Measurements from ENCODE around the gene C8G.

C8G gene

DNA sequence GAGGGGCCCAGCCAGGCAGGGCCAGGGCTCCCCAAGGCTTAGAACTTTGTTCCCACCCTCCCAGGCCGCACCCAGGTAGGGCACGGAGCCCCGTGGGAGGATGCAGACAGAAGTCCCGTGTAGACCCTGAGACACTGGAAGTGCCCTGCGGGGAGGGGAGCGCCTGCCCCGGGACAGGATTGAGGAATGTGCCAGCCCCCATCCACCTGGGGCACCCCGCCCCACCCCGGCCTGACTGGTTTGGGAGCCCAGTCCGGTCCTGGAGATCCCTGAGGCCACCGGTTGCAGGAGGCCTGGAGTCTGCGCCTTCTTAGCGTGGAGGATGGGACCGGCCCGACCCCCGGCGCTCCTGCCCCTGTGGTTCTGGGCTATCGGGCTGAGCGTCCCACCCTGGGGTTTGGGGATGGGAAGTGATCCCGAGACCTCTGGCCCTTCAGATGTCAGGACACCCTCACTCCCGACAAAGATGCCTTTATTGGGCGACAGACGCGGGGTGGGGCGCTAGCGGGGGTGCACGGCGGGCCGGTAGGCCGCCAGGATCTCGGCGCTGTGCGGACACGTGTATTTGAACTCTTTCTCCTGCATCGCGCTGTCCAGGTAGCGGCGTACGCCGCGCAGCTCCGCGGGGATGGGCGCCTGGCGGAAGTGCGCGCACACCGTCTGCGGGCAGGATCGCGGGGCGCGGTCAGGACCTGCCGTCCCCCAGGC, 49.3 kb downstream of the C8G start:
- DNase-seq (ENCODE audit: low read depth), result no peak
- no peak for TF ChIP-seq CTCF (conservative IDR thresholded peaks at IDR 0.05; ENCODE audit: control insufficient read depth, insufficient read depth, low read depth, low read length)
- no peak overlapping the region for H3K4me3 ChIP-seq (ENCODE audit: control insufficient read depth, low read depth, low read length)

DNA sequence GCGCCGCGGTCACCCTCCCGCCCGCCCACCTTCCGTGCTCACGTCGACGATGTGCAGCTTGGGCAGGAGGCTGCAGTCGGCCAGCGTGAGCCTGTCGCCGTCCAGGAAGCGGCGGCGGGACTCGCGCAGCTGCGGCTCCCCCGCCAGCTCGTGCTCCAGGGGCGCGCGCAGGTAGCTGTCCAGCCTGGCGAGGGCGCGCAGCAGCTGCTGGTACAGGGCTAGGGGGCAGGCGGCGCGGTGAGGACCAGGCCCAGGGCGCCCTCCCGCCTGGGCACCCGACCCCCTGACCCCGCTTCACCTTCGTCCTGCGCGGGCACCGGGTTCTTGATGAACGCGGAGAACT, 49.8 kb downstream of the C8G start:
- DNase-seq (ENCODE audit: low read depth), result no peak
- no peak overlapping the region for H3K4me3 ChIP-seq (ENCODE audit: control insufficient read depth, low read depth, low read length)

GRCh38 chr9:136995362-136995761, 50.3 kb downstream of the C8G start:
- H3K4me3 ChIP-seq (ENCODE audit: control insufficient read depth, low read depth, low read length), result no peak overlapping the region
- TF ChIP-seq CTCF (conservative IDR thresholded peaks at IDR 0.05; ENCODE audit: control insufficient read depth, insufficient read depth, low read depth, low read length), result no peak
- no peak for DNase-seq (ENCODE audit: low read depth)

More for the DNA sequence above, 49.8 kb downstream of the C8G start:
- no peak for TF ChIP-seq CTCF (conservative IDR thresholded peaks at IDR 0.05; ENCODE audit: control insufficient read depth, insufficient read depth, low read depth, low read length)

GRCh38 chr9:136995772-136996311, 50.8 kb downstream of the C8G start:
- no peak for TF ChIP-seq CTCF (conservative IDR thresholded peaks at IDR 0.05; ENCODE audit: control insufficient read depth, insufficient read depth, low read depth, low read length)
- H3K4me3 ChIP-seq (ENCODE audit: control insufficient read depth, low read depth, low read length), result no peak overlapping the region
- DNase-seq (ENCODE audit: low read depth), result peak; percentile 17

Measured in fibroblast of mammary gland (primary cell).